HG03354 (cell line): ENCODE data around the gene FAM234A.

ENCODE experiments used
- ATAC-seq: cut with Tn5 transposase; IDR thresholded peaks from one replicate; pipeline ENCODE4 v1.9.1; 2021; ENCODE audit warnings: mild to moderate bottlenecking; ENCODE audit not compliant: unreplicated experiment, poor library complexity, severe bottlenecking

The FAM234A gene

DNA sequence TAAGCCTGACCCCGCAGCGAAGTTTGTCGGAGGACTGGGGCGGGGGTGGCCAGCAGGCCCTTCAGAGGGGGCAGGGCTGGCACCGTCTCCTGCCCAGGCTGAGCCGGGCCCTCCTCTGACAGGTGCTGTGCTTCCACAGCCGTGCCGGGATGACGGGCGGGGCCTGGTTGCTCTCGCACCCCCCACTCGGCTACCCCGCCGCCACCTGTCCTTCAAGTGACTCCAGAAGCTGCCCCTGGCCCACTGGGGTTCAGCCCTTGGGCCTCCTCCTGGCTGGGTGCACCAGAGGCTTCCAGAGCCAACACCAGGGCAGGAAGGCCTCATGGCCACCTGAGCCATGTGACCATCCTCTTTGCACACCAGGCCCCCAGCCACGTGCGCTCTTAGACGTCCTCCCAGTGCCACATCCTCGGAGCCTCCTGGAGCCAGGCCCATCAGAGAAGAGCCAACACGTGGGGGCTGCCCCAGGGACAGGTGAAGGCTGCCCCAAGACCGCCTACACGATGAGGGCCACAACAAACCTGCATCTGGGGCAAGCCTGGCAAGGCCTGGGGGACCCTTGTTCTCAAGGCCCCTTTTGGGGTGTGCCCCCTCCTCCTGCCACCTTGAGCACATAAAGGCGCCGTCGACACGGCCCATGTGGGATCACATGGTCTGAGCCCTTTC is 55.5 kb downstream of the FAM234A start:
- ATAC-seq, result no peak

DNA sequence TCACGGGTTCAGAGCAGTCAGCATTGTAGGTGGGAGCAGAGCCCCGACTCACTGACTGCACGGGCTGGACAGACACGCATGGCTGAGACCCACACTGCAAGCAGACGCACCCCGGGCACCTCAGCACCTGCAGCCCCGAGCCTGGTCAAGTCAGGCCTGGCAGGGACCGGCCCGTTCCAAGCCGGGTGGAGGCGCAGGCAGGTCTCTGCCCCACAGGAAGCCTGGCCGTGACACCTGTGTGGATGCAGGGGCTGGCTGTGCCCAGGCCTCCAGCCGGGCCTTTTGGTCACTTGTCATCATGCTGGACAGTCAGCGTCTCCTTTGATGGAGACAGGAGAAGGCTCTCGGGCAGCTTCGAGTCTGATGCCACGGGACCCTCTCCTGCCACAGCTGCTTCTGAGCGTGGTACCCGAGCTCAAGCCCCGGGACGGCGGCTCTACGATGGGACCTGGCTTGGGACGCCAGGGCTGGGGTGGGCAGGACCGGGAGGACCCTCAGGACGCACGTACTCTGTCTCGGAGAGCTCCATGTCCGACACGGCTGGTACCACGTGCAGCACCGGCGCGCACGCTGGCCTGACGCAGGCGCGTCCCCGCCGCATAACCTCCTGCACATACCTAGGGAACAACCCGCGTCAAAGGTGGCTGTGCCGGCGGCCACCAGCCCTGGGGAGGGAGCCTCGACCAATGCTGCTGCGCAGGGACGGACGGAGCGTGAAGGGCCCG is 56.2 kb downstream of the FAM234A start:
- ATAC-seq, result no peak

DNA sequence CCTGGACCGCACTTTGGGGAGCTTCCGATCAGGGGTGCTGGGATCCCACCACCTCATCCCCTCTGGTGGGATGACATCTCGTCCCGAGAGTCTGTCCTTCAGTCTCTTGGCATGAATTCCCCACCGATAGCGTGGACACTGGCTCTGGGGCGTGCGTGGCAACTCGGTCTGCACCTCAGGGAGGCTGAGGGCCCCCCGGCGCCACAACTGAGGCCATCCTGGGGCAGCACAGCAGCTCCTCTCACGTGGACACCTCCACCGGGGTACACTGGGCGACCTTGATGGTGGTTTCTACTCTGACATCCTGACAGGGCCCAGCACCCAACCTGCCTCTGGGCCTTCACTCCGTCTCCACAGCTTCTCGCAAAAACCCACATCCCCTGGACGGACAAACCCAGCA is 56.9 kb downstream of the FAM234A start:
- ATAC-seq, result no peak

DNA sequence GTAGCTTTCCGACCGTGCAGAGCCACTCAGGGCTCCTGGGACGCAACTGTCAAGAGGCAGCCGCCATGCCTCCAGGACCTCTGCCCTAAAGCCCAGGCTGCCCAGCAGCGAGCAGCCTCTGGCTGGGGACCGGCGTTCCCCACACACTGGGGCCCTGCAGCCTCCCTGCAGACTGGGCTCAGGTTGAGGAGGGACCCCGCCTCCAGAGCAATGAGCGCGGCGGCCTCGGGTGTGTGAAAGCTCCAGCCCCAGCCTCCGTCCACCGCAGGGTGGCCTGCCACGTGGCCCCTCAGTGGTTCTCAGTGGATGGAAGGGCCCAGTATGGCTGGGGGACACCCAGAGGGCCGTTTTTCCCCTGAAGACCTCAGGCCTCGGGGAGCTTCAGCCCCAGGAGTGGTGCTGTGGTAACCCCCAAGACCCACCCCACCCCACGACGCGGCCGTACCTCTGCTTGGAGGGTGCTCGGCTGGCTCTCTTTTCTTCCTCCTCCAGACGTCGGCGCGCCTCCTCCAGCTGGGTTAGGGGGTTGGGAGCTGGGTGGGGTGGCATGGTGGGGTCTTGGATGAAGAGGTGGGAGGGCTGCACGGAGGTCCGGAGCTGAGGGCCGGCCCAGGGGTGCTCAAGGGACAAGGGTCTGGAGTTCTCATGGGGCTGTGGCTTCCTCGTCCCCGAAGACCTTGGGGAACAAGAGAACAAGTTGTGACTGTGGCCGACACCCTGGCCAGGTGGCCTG is 58.6 kb downstream of the FAM234A start:
- ATAC-seq, result no peak

GRCh38 chr16:296276-296675 is 61.7 kb downstream of the FAM234A start:
- ATAC-seq, result no peak

DNA sequence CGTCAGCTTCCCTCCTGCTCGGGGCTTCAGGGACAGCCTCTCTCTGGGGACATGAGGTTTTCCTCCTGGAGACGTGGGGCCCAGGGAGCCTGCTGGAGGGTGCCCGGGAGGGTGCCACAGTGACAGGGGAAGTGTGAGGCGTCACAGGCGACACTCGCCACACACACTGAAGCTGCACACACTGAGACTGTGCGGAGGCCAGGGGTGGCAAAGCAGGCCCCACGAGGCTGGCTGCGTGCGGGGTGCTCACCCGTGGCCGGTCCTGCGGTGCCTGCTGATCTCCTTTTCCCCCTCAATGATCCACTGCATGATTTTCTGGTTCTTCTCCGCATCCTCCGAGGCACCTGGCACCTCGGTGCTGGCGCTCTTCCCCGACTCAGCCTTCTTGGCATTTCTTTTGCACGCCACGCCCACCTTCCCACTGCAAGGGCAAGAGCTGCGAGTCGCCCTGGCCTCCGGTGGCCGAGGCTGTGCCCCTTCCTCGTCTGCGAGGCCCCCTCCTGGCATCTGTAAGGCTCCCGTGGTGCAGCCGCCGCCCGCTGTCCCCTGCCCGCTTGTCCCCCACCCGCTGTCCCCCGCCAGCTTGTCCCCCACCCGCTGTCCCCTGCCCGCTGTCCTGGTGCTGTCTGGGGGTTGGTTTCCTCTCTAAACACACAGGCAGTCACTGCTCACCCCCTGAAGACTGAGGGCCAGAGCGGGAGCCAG is 62.3 kb downstream of the FAM234A start:
- no peak for ATAC-seq

DNA sequence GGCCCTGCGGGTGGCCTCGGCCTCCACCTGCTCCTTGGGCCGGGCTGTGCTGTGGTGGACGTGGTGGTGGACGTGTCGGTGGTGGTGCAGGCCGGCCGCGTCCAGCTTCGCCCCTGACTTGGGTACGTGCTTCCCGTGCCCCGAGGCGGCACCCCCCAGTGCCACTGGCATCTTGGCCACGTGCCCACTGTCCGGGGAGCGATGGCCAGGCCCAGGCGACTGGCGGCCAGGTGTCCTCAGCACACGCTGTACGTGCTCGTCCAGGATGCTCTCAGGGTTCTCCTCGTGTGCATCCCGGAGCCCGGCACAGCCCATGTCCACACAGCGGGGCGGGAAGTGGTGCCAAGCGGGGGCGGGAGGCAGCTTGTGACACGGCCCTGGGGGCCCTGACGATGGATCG is 63.2 kb downstream of the FAM234A start:
- ATAC-seq, result no peak

DNA sequence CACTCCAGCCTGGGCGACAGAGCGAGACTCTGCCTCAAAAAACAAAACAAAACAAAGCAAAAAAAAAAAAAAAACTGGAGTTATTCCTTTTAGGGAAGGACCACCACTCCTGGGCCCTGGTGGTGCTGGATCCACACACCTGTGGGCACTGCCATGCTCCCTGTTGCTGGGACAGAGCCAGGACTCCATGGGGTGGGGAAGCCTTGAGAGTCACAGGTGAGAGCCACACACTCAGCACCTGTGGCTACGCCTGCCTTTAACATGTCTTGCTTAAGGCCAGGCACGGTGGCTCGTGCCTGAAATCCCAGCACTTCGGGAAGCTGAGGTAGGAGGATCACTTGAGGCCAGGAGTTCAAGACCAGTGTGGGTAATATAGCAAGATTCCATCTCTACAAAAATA is 66.6 kb downstream of the FAM234A start:
- ATAC-seq, result no peak

- no peak for ATAC-seq
These were observed 67.3 kb downstream of the FAM234A start for GRCh38 chr16:301950-302349.

GRCh38 chr16:303760-304505 is 69.3 kb downstream of the FAM234A start:
- no peak for ATAC-seq

DNA sequence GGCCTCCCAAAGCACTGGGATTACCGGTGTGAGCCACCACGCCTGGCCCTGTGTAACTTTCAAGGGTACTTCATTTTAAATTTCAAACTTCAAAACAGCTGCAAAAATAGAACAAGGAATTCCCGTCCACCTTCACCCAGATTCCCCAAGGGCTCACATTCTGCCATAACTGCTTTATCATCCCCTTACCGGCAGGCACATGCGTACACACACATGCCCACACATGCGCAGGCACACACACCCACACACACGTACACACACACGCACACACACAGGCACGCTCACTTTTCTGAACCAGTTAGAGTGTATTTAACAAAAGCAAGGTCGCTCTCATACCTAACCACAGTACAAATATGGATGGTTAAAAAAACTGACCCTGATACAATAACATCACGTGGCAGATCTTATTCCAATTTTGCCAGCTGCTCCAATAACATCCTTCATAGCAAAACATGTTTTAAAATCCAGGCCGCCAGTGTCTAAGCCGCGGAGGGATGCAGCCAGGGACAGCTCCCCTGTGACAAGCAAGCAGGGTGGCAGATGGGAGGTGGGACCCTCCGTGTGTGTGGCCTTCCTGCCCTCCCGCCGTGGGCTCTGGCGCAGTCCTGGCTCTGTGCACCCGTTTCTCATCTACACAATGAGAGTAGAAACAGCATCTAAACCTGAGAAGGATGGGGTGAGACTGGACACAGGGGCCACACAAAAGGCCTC is 71.5 kb downstream of the FAM234A start:
- ATAC-seq, result no peak

GRCh38 chr16:306911-307370 is 72.3 kb downstream of the FAM234A start:
- no peak for ATAC-seq

GRCh38 chr16:307691-308312 is 73.2 kb downstream of the FAM234A start:
- no peak for ATAC-seq

DNA sequence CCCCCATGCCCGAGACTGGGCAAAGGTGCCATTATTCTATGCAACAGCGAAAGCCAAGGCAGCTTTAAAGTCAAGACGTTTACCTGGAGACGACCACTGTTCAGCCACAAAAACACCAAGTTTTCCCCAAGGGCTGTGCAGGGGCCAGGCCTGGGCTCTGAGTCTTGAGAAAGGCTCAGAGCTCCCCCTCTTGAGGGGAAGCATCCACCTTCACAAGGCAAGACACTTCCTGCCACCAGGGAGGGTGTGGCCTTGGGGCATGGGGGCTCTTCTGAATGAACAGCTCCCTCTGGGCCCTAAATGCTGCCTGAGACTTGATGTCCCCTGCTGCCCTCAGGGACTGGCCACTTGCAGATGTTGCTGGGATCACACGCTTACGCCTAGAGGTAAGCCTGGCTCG is 74.9 kb downstream of the FAM234A start:
- no peak for ATAC-seq

- ATAC-seq, result no peak
These were observed 77.1 kb downstream of the FAM234A start for GRCh38 chr16:311725-312124.

GRCh38 chr16:314351-314750 is 79.7 kb downstream of the FAM234A start:
- ATAC-seq, result no peak

DNA sequence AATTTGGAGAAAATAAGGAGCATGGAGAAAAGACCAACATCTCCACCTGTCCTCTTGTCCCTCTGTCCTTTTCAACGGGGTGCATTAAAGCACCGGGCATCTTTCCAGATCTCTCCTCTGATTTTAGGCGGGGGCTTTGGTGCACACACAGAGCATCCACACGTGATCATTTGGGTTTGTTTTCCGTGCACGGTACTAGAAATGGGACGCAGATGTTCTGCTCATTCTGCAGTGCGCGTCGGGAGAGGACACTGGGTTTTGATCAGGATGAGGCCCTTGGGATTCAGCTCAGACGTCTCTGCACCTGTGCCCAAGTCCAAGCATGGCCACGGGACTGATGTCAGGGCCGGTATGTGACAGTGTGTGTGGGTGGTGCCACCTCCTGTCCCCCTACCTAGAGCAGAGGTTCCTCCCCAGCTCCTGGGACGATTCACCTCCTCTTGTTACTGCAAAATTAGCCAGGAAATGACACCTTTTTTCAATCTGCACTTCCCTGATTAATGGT is 80.2 kb downstream of the FAM234A start:
- ATAC-seq, result no peak
